Measurements from ENCODE around the gene SFT2D3.

Gene SFT2D3

GRCh38 chr2:127658641-127659407, 42.5 kb upstream of the SFT2D3 start:
- peaks cover 8% of the 10 kb centered on the region for H3K4me1 Mint-ChIP-seq
- no peak overlapping the region for H3K4me3 Mint-ChIP-seq
- no peak for TF ChIP-seq CTCF (IDR thresholded peaks at IDR 0.05; ENCODE audit: unreplicated experiment in 3 of 3)
- H3K36me3 Mint-ChIP-seq (ENCODE audit: low read depth), result no peaks in the 10 kb centered on the region
- no peaks in the 10 kb centered on the region for H3K9me3 Mint-ChIP-seq
- H3K27ac Mint-ChIP-seq, result no peak overlapping the region
- peaks cover 40% of the 10 kb centered on the region for H3K27me3 Mint-ChIP-seq (ENCODE audit: low read depth)

GRCh38 chr2:127659408-127660290, 41.6 kb upstream of the SFT2D3 start:
- H3K4me1 Mint-ChIP-seq, result peaks cover 8% of the 10 kb centered on the region
- H3K36me3 Mint-ChIP-seq (ENCODE audit: low read depth), result no peaks in the 10 kb centered on the region
- H3K27ac Mint-ChIP-seq, result no peak overlapping the region
- no peaks in the 10 kb centered on the region for H3K9me3 Mint-ChIP-seq
- no peak overlapping the region for H3K4me3 Mint-ChIP-seq
- peaks cover 44% of the 10 kb centered on the region for H3K27me3 Mint-ChIP-seq (ENCODE audit: low read depth)
- TF ChIP-seq CTCF (IDR thresholded peaks at IDR 0.05; ENCODE audit: unreplicated experiment in 3 of 3), result no peak

- Mint-ChIP-seq H3K36me3 (ENCODE audit: low read depth) (no peaks in the 10 kb centered on the region), H3K27me3 (ENCODE audit: low read depth) (peaks cover 50% of the 10 kb centered on the region), H3K4me3 (no peak overlapping the region), H3K4me1 (peaks cover 4% of the 10 kb centered on the region), H3K9me3 (no peaks in the 10 kb centered on the region), H3K27ac (no peak overlapping the region)
- TF ChIP-seq CTCF (IDR thresholded peaks at IDR 0.05; ENCODE audit: unreplicated experiment in 3 of 3), result no peak
Observed at GRCh38 chr2:127660291-127660578, 41.1 kb upstream of the SFT2D3 start.

- Mint-ChIP-seq H3K36me3 (ENCODE audit: low read depth) (no peaks in the 10 kb centered on the region), H3K27ac (no peak overlapping the region), H3K4me3 (no peak overlapping the region), H3K9me3 (no peaks in the 10 kb centered on the region), H3K27me3 (ENCODE audit: low read depth) (peaks cover 59% of the 10 kb centered on the region), H3K4me1 (peaks cover 3% of the 10 kb centered on the region)
- TF ChIP-seq CTCF (IDR thresholded peaks at IDR 0.05; ENCODE audit: unreplicated experiment in 3 of 3), result no peak
Observed at GRCh38 chr2:127661072-127661649, 40.1 kb upstream of the SFT2D3 start.

GRCh38 chr2:127661949-127662510, 39.3 kb upstream of the SFT2D3 start:
- Mint-ChIP-seq H3K27ac (no peak overlapping the region), H3K4me1 (peaks cover 3% of the 10 kb centered on the region), H3K27me3 (ENCODE audit: low read depth) (peaks cover 65% of the 10 kb centered on the region), H3K4me3 (no peak overlapping the region), H3K9me3 (peaks cover 6% of the 10 kb centered on the region), H3K36me3 (ENCODE audit: low read depth) (no peaks in the 10 kb centered on the region)
- no peak for TF ChIP-seq CTCF (IDR thresholded peaks at IDR 0.05; ENCODE audit: unreplicated experiment in 3 of 3)

Data from nephron (organoid).